HG03108 (cell line): ENCODE data around the gene LAMA2.

ENCODE experiments used
- ATAC-seq: cut with Tn5 transposase; IDR thresholded peaks from one replicate; pipeline ENCODE4 v1.9.1; 2021; ENCODE audit warnings: moderate library complexity; ENCODE audit not compliant: unreplicated experiment

Gene LAMA2

GRCh38 chr6:128903715-128904114 is 20.8 kb downstream of the LAMA2 start:
- ATAC-seq = no peak

- ATAC-seq = no peak
These were observed 31.1 kb downstream of the LAMA2 start for GRCh38 chr6:128914051-128914450.

- ATAC-seq = no peak
These were observed 35.9 kb downstream of the LAMA2 start for GRCh38 chr6:128918886-128919285.

GRCh38 chr6:128919412-128920180 is 36.7 kb downstream of the LAMA2 start:
- ATAC-seq = no peak

GRCh38 chr6:128925765-128926164 is 42.8 kb downstream of the LAMA2 start:
- no peak for ATAC-seq

- no peak for ATAC-seq
These were observed 46.9 kb downstream of the LAMA2 start for GRCh38 chr6:128929869-128930268.

GRCh38 chr6:128930321-128930720 is 47.4 kb downstream of the LAMA2 start:
- ATAC-seq = no peak

- ATAC-seq = no peak
These were observed 49.1 kb downstream of the LAMA2 start for GRCh38 chr6:128932061-128932460.

GRCh38 chr6:128950864-128951263 is 67.9 kb downstream of the LAMA2 start:
- ATAC-seq = no peak

GRCh38 chr6:128952902-128953301 is 70.0 kb downstream of the LAMA2 start:
- no peak for ATAC-seq

- ATAC-seq = no peak
These were observed 71.5 kb downstream of the LAMA2 start for GRCh38 chr6:128954308-128955043.

GRCh38 chr6:128963561-128963960 is 80.6 kb downstream of the LAMA2 start:
- no peak for ATAC-seq

- no peak for ATAC-seq
These were observed 81.4 kb downstream of the LAMA2 start for GRCh38 chr6:128964233-128964755.

GRCh38 chr6:128964771-128965170 is 81.8 kb downstream of the LAMA2 start:
- ATAC-seq = no peak

GRCh38 chr6:128966934-128967333 is 84.0 kb downstream of the LAMA2 start:
- no peak for ATAC-seq

GRCh38 chr6:128979071-128979470 is 96.1 kb downstream of the LAMA2 start:
- no peak for ATAC-seq

- ATAC-seq = no peak
These were observed 98.8 kb downstream of the LAMA2 start for GRCh38 chr6:128981716-128982115.

GRCh38 chr6:128990360-128990759 is 107.4 kb downstream of the LAMA2 start:
- ATAC-seq = no peak

- ATAC-seq = no peak
These were observed 108.0 kb downstream of the LAMA2 start for GRCh38 chr6:128990915-128991314.

- no peak for ATAC-seq
These were observed 110.2 kb downstream of the LAMA2 start for GRCh38 chr6:128993166-128993565.

GRCh38 chr6:128997880-128998279 is 114.9 kb downstream of the LAMA2 start:
- ATAC-seq = no peak
